OCI-LY3 (cell line): Measurements from ENCODE around the gene RLN3.

Source experiments
- H2AFZ ChIP-seq: fragments of 200-600, 300-600 bp; shearing (Covaris generic); 2 replicates; pipeline ENCODE4 v1.6.0; 2014; ENCODE audit warnings: antibody characterized with exemption, low read depth, low read length
- H3K27ac ChIP-seq: fragments of 200-600, 300-600 bp; sonication (generic); 2 replicates; pipeline ENCODE4 v1.5.1; 2014; ENCODE audit warnings: mild to moderate bottlenecking, low read length, moderate library complexity, mixed read lengths
- H3K27me3 ChIP-seq: fragments of 200-600, 300-600 bp; sonication (generic); 2 replicates; pipeline ENCODE4 v1.6.1; 2014; ENCODE audit warnings: low read depth, low read length, mixed read lengths
- H3K36me3 ChIP-seq: fragments of 200-600, 300-600 bp; sonication (generic); replicated peaks from 2 replicates; pipeline ENCODE3; 2014; ENCODE audit warnings: low read depth, low read length, mixed read lengths
- H3K4me1 ChIP-seq: fragments of 300-600, 200-600 bp; sonication (generic); 2 replicates; pipeline ENCODE4 v1.6.1; 2014; ENCODE audit warnings: low read length, mixed read lengths
- H3K4me2 ChIP-seq: fragments of 200-600, 300-600 bp; sonication (generic); 2 replicates; pipeline ENCODE4 v1.6.1; 2014; ENCODE audit warnings: low read length, mixed read lengths
- H3K4me3 ChIP-seq: fragments of 300-600, 200-600 bp; sonication (generic); 2 replicates; pipeline ENCODE4 v1.5.1; 2014; ENCODE audit warnings: antibody characterized with exemption, mild to moderate bottlenecking, low read length, moderate library complexity
- H3K79me2 ChIP-seq: fragments of 300-600, 200-600 bp; shearing (Covaris generic); 2 replicates; pipeline ENCODE4 v1.6.1; 2014; ENCODE audit warnings: mild to moderate bottlenecking, low read length, mixed read lengths
- H3K9ac ChIP-seq: fragments of 300-600, 200-600 bp; shearing (Covaris generic); 2 replicates; pipeline ENCODE4 v1.6.0; 2014; ENCODE audit warnings: mild to moderate bottlenecking, low read length, moderate library complexity
- H3K9me3 ChIP-seq: fragments of 200-600, 300-600 bp; shearing (Covaris generic); 2 replicates; pipeline ENCODE4 v1.6.1; 2014; ENCODE audit warnings: low read length, mixed read lengths; ENCODE audit not compliant: insufficient read depth
- H4K20me1 ChIP-seq: fragments of 200-600, 300-600 bp; sonication (generic); 2 replicates; pipeline ENCODE4 v1.6.1; 2016; ENCODE audit warnings: low read length, mixed read lengths; ENCODE audit not compliant: insufficient read depth
- EZH2phosphoT487 ChIP-seq: fragments of 200-600 bp; shearing (Covaris generic); IDR thresholded peaks from 2 replicates; pipeline ENCODE4 v1.6.1; 2018; ENCODE audit warnings: antibody characterized with exemption, mixed run types, low read depth
- TF ChIP-seq, protein P1 (sequence below): fragments of 200-600, 300-600 bp; sonication (generic); IDR thresholded peaks from 2 replicates; pipeline ENCODE4 v1.5.1; 2014; ENCODE audit warnings: antibody characterized with exemption, low read length, low read depth

The RLN3 gene

GRCh38 chr19:14070268-14071050, 42.5 kb downstream of the RLN3 start:
- Histone ChIP-seq H3K9ac (no peak overlapping the region), H3K9me3 (no peaks in the 10 kb centered on the region), H3K4me2 (no peak overlapping the region), H3K4me3 (no peak overlapping the region), H3K4me1 (peaks cover 17% of the 10 kb centered on the region), H3K27me3 (no peaks in the 10 kb centered on the region), H3K27ac (no peak overlapping the region), H2AFZ (no peak overlapping the region), H4K20me1 (no peaks in the 10 kb centered on the region), H3K79me2 (no peaks in the 10 kb centered on the region), H3K36me3 (no peaks in the 10 kb centered on the region)
- TF ChIP-seq EZH2phosphoT487: no peak
- TF ChIP-seq, protein P1, sequence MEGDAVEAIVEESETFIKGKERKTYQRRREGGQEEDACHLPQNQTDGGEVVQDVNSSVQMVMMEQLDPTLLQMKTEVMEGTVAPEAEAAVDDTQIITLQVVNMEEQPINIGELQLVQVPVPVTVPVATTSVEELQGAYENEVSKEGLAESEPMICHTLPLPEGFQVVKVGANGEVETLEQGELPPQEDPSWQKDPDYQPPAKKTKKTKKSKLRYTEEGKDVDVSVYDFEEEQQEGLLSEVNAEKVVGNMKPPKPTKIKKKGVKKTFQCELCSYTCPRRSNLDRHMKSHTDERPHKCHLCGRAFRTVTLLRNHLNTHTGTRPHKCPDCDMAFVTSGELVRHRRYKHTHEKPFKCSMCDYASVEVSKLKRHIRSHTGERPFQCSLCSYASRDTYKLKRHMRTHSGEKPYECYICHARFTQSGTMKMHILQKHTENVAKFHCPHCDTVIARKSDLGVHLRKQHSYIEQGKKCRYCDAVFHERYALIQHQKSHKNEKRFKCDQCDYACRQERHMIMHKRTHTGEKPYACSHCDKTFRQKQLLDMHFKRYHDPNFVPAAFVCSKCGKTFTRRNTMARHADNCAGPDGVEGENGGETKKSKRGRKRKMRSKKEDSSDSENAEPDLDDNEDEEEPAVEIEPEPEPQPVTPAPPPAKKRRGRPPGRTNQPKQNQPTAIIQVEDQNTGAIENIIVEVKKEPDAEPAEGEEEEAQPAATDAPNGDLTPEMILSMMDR: no peak

- peak within 1 kb of the TSS; percentile 91 for H3K4me2 ChIP-seq
- H3K9ac ChIP-seq: peak within 1 kb of the TSS; percentile 75
- no peak for TF ChIP-seq EZH2phosphoT487
- TF ChIP-seq, protein P1: no peak
- peaks cover 17% of the 10 kb centered on the region for H3K4me1 ChIP-seq
- peak within 1 kb of the TSS; percentile 89 for H2AFZ ChIP-seq
- H3K4me3 ChIP-seq: peak within 1 kb of the TSS; percentile 81
- no peaks in the 10 kb centered on the region for H4K20me1 ChIP-seq
- no peaks in the 10 kb centered on the region for H3K79me2 ChIP-seq
- peak within 1 kb of the TSS; percentile 37 for H3K27ac ChIP-seq
- no peaks in the 10 kb centered on the region for H3K27me3 ChIP-seq
- no peaks in the 10 kb centered on the region for H3K9me3 ChIP-seq
- no peaks in the 10 kb centered on the region for H3K36me3 ChIP-seq
These were observed 44.8 kb downstream of the RLN3 start, which contains the start of gene MISP3 for GRCh38 chr19:14072535-14073260. MISP3 (plus strand) TSS chr19:14072786; CDS start chr19:14073310, 524 bp downstream.

DNA sequence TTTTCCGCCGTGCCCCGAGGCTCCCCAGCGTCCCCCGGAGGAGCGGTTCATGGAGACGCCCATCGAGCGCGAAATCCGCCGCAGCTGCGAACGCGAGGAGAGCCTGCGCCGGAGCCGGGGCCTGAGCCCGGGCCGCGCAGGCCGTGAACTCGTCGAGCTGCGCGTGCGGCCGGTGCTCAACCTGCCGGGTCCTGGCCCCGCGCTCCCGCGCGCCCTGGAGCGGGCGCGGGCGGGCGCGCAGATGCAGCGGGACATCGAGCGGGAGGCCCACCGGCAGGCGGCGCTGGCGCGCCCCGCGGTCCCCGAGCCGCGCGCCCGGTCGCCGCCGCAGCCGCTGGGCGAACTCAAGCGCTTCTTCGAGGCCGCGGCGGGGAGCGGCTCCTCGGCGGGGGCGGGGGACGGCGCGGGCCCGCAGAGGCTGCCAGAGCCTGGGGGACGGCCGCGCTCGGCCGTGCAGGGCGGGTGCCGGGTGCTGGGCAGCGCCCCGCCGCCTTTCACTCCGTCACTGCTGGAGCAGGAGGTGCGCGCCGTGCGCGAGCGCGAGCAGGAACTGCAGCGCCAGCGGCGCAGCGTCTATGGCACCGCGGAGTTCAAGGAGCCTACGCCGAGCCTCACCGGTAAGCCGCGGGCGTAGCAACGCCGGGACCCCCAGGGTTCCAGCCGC, 45.4 kb downstream of the RLN3 start:
- no peaks in the 10 kb centered on the region for H4K20me1 ChIP-seq
- H3K4me1 ChIP-seq: peaks cover 17% of the 10 kb centered on the region
- H3K27me3 ChIP-seq: no peaks in the 10 kb centered on the region
- H3K27ac ChIP-seq: 0 out of 2 replicates have a peak overlapping the region, but pooled peaks have one; percentile 12
- H3K9me3 ChIP-seq: no peaks in the 10 kb centered on the region
- no peak for TF ChIP-seq EZH2phosphoT487
- TF ChIP-seq, protein P1: peak; percentile 20; the same call in 1 of the 2 replicates
- peak overlapping the region; percentile 89 for H2AFZ ChIP-seq
- H3K79me2 ChIP-seq: no peaks in the 10 kb centered on the region
- peak overlapping the region; percentile 91 for H3K4me2 ChIP-seq
- peak overlapping the region; percentile 81 for H3K4me3 ChIP-seq
- H3K9ac ChIP-seq: peak overlapping the region; percentile 60
- no peaks in the 10 kb centered on the region for H3K36me3 ChIP-seq
